KMS-11 (cell line): ENCODE results near the gene SYVN1.

ENCODE experiments used
- H2AFZ ChIP-seq: fragments of 200-600 bp; sonication (generic); 2 replicates; pipeline ENCODE4 v1.6.1; 2016; ENCODE audit warnings: antibody characterized with exemption, mixed run types, low read depth
- H3K27ac ChIP-seq: fragments of 200-600 bp; sonication (generic); 2 replicates; pipeline ENCODE4 v1.6.1; 2016; ENCODE audit warnings: mild to moderate bottlenecking, mixed run types
- H3K27me3 ChIP-seq: fragments of 200-600 bp; sonication (generic); 2 replicates; pipeline ENCODE4 v1.6.1; 2017; ENCODE audit warnings: mild to moderate bottlenecking, low read depth, mixed run types, moderate library complexity; ENCODE audit not compliant: insufficient read depth
- H3K36me3 ChIP-seq: fragments of 200-600 bp; sonication (generic); 2 replicates; pipeline ENCODE4 v1.6.1; 2017; ENCODE audit warnings: mild to moderate bottlenecking, mixed run types; ENCODE audit not compliant: insufficient read depth
- H3K4me1 ChIP-seq: fragments of 200-600 bp; sonication (generic); 2 replicates; pipeline ENCODE4 v1.6.1; 2016; ENCODE audit warnings: mild to moderate bottlenecking, low read depth, mixed run types; ENCODE audit not compliant: poor library complexity, severe bottlenecking
- H3K4me2 ChIP-seq: fragments of 200-600 bp; sonication (generic); 2 replicates; pipeline ENCODE4 v1.7.0; 2016; ENCODE audit warnings: mild to moderate bottlenecking, mixed run types
- H3K4me3 ChIP-seq: fragments of 200-600 bp; sonication (generic); IDR thresholded peaks from 2 replicates; pipeline ENCODE4 v1.6.1; 2017; ENCODE audit warnings: low read depth, low read length, mixed read lengths; ENCODE audit not compliant: insufficient read depth
- H3K79me2 ChIP-seq: fragments of 200-600 bp; sonication (generic); 2 replicates; pipeline ENCODE4 v1.6.1; 2016; ENCODE audit warnings: low read depth, mixed run types; ENCODE audit not compliant: insufficient read depth
- H3K9ac ChIP-seq: fragments of 200-600 bp; sonication (generic); 2 replicates; pipeline ENCODE4 v1.6.1; 2016; ENCODE audit warnings: mild to moderate bottlenecking, mixed run types
- H4K20me1 ChIP-seq: fragments of 200-600 bp; sonication (generic); 2 replicates; pipeline ENCODE4 v1.6.1; 2016; ENCODE audit warnings: mild to moderate bottlenecking, mixed run types; ENCODE audit not compliant: insufficient read depth
- TF ChIP-seq, protein P1 (sequence below): fragments of 200-600 bp; sonication (generic); conservative IDR thresholded peaks from 2 replicates; pipeline ENCODE4 v1.6.1; 2017; ENCODE audit warnings: low read depth, mild to moderate bottlenecking, antibody characterized with exemption, low read length, moderate library complexity, mixed read lengths

Gene SYVN1

DNA sequence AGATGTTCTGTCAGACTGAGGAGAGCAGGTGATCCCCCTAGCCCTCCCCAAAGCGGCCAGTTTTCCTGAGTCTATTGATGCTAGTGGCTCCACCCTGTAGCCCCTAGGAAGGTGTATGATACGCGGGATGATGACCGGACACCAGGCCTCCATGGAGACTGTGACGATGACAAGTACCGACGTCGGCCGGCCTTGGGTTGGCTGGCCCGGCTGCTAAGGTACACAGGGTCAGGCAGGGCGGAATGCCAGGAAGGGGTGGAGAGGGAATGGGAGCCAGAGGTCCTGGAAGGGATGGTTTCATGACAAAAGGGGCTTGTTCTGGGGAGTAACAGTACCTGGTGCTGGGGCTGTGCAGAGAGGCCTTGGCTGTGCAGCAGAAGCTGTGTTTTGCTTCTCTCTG lies 47.1 kb downstream of the SYVN1 start:
- peak overlapping the region; percentile 82; the same call in 1 of the 2 replicates for H3K27ac ChIP-seq
- no peaks in the 10 kb centered on the region for H3K27me3 ChIP-seq
- H3K4me2 ChIP-seq, result no peak overlapping the region; the same call in 1 of the 2 replicates
- H3K4me3 ChIP-seq, result no peak overlapping the region
- H3K9ac ChIP-seq, result no peak overlapping the region
- H3K4me1 ChIP-seq, result peaks cover 78% of the 10 kb centered on the region
- no peaks in the 10 kb centered on the region for H3K36me3 ChIP-seq
- TF ChIP-seq, protein P1, sequence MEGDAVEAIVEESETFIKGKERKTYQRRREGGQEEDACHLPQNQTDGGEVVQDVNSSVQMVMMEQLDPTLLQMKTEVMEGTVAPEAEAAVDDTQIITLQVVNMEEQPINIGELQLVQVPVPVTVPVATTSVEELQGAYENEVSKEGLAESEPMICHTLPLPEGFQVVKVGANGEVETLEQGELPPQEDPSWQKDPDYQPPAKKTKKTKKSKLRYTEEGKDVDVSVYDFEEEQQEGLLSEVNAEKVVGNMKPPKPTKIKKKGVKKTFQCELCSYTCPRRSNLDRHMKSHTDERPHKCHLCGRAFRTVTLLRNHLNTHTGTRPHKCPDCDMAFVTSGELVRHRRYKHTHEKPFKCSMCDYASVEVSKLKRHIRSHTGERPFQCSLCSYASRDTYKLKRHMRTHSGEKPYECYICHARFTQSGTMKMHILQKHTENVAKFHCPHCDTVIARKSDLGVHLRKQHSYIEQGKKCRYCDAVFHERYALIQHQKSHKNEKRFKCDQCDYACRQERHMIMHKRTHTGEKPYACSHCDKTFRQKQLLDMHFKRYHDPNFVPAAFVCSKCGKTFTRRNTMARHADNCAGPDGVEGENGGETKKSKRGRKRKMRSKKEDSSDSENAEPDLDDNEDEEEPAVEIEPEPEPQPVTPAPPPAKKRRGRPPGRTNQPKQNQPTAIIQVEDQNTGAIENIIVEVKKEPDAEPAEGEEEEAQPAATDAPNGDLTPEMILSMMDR, result no peak
- H4K20me1 ChIP-seq, result no peaks in the 10 kb centered on the region
- no peak overlapping the region for H2AFZ ChIP-seq
- H3K79me2 ChIP-seq, result peaks cover 34% of the 10 kb centered on the region

DNA sequence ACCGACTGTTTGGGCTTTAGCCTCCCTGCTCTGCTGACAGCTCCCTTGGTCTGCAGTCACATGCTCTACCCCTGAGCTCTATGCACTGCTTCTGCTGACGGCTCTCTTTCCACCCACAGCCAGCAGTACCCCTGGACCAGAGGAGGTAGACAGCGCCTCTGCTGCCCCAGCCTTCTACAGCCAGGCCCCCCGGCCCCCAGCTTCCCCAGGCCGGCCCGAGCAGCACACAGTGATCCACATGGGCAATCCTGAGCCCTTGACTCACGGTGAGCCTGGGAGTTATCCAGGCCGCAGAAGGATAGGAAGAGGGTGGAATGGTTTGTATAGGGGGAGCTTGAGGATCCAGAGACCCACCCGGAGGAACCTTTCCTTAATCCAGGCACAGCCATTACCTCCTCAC lies 47.5 kb downstream of the SYVN1 start:
- peaks cover 78% of the 10 kb centered on the region for H3K4me1 ChIP-seq
- H3K79me2 ChIP-seq, result peaks cover 38% of the 10 kb centered on the region
- H3K27me3 ChIP-seq, result no peaks in the 10 kb centered on the region
- H2AFZ ChIP-seq, result no peak overlapping the region
- no peak overlapping the region for H3K4me3 ChIP-seq
- H4K20me1 ChIP-seq, result no peaks in the 10 kb centered on the region
- H3K27ac ChIP-seq, result peak overlapping the region; percentile 82; the same call in 1 of the 2 replicates
- no peaks in the 10 kb centered on the region for H3K36me3 ChIP-seq
- no peak overlapping the region for H3K4me2 ChIP-seq
- TF ChIP-seq, protein P1, result no peak
- no peak overlapping the region for H3K9ac ChIP-seq

- H3K4me3 ChIP-seq, result no peak overlapping the region
- no peak overlapping the region for H3K27ac ChIP-seq
- TF ChIP-seq, protein P1, result no peak
- H2AFZ ChIP-seq, result no peak overlapping the region
- H3K9ac ChIP-seq, result no peak overlapping the region
- H4K20me1 ChIP-seq, result no peaks in the 10 kb centered on the region
- H3K4me1 ChIP-seq, result peaks cover 79% of the 10 kb centered on the region
- no peaks in the 10 kb centered on the region for H3K36me3 ChIP-seq
- H3K27me3 ChIP-seq, result no peaks in the 10 kb centered on the region
- H3K79me2 ChIP-seq, result peaks cover 52% of the 10 kb centered on the region
- peak overlapping the region; percentile 87; the same call in 1 of the 2 replicates for H3K4me2 ChIP-seq
Measured at GRCh38 chr11:65085446-65085845, 48.9 kb downstream of the SYVN1 start.

GRCh38 chr11:65084598-65085375 lies 49.5 kb downstream of the SYVN1 start:
- no peak overlapping the region for H2AFZ ChIP-seq
- H3K36me3 ChIP-seq, result no peaks in the 10 kb centered on the region
- H3K79me2 ChIP-seq, result peaks cover 58% of the 10 kb centered on the region

More at GRCh38 chr11:65084598-65085375, 49.5 kb downstream of the SYVN1 start:
- H3K9ac ChIP-seq, result peak overlapping the region; percentile 86
- no peaks in the 10 kb centered on the region for H3K27me3 ChIP-seq
- TF ChIP-seq, protein P1, result no peak
- H3K4me1 ChIP-seq, result peaks cover 79% of the 10 kb centered on the region
- H4K20me1 ChIP-seq, result no peaks in the 10 kb centered on the region
- H3K27ac ChIP-seq, result no peak overlapping the region; the same call in 1 of the 2 replicates
- H3K4me3 ChIP-seq, result no peak overlapping the region
- peak overlapping the region; percentile 87 for H3K4me2 ChIP-seq
